Epithelial cell of prostate (primary cell): ENCODE measurements around the gene TNNI3K.

Experiments used
- DNase-seq: peaks from one replicate; pipeline ENCODE4 v3.0.0-alpha.2; 2011; ENCODE audit warnings: low read depth, low spot score
- H3K27ac ChIP-seq: fragments of 450-650 bp; 2 replicates; pipeline ENCODE4 v1.5.1; 2017; ENCODE audit warnings: mild to moderate bottlenecking

Gene TNNI3K

DNA sequence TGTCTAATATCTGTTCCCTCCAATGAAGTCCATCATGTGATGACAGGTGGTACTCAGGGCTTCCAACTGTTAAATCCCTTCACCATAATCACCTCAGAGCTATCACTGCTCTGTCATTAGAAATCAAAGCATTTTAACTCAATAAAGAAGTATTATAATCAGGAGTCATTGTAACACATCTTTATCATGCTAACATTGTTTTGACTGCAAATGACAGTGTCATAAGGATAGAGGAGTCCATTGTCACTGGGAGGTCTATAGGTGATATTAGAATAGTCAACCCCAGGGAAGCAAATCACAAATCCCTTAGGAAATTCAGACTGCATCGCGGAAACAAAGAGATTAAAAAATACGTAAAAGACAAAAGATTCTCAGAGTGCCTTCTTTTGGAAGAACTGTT, 246.4 kb downstream of the TNNI3K start:
- H3K27ac ChIP-seq = no peak overlapping the region
- no peak for DNase-seq

DNA sequence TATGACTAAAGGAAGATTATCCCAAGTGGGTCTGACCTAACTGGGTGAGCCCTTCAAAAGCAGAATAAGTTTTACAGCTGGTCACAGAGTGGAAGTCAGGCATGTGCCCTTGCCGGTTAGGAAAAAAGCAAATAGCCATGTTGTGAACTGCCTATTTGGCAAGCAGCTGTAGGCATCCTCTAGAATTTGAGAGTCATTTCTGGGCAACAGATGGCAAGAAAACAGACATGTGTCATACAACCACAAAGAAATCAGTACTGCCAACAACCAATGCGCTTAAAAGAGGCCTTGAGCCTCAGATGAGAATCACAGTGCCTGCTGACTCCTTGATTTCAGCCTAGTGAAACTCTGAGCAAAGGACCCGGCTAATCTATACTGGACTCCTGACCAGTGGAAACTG, 250.4 kb downstream of the TNNI3K start:
- no peak overlapping the region for H3K27ac ChIP-seq
- DNase-seq = no peak

DNA sequence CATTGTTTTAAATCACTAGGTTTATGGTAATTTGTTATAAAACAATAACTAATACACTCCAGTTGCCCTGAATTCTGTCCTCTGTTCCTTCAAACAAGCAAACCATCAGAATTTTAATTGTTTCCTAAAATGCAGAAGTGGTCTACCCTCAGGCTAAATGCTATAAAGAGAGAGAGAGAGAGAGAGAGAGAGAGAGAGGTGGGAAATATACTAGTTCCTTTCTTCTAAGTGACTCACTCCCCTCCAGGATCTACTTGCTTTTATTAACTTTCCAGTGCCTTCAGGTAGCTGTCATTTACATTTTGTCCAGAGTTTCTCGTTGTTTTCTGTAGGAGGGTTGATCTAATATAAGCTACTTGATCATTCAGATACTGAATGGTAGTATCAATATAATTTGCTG, 250.8 kb downstream of the TNNI3K start:
- H3K27ac ChIP-seq = no peak overlapping the region
- DNase-seq = no peak

DNA sequence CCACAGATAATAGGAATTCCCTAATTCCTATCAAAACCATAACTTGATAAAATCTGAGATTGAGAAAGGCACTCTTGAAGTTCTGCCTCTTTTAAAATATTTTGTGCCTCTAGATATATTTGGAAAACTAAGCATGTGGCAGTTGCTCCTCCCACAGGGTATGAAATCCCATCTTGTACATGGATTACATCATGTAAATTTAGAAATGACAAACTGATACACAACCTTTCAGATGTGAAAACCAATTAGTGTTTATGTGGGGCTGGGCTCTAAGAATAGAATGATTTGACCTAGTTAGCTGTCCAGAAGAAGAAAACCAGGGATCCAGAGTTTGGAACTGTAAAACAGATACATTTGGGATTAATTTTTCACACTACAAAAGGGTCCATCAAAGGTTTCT, 261.5 kb downstream of the TNNI3K start:
- DNase-seq = no peak
- H3K27ac ChIP-seq = no peak overlapping the region

DNA sequence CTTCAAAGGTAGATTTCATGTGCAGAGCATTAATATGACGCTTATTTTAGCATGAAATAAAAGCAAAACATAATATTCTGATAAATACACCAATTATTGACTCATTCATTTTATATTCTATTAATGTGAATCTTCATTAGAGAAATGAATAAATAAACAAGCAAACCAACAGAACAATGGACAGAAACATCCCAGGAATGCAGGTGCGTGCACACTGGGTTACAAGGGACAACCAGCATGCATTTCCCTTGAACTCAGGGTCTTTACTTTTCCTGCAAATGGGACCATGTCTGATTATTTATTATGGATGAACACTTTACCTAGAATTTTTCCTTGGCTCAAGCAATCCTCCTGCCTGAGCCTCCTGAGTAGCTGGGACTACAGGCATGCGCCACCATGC, 263.7 kb downstream of the TNNI3K start:
- no peak for DNase-seq
- H3K27ac ChIP-seq = no peak overlapping the region

DNA sequence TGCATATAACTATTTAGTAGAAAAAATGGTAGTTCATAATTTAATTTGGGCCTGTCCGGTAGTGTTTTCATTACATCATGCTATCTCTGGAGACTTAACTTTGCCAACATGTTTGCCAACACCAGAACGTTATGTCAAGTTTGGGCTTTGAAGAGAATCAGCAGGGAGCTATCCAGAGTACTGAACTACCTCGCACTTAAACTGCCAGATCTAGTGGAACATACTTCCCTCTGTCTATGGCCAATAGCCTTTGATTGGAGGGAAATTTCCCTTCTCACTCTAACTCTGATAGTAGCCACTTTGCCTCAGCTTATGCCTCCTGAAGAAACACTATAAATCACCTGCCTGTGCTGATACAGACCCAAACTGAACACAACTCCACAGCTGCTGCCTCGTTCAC, 267.2 kb downstream of the TNNI3K start:
- no peak overlapping the region for H3K27ac ChIP-seq
- DNase-seq = no peak

DNA sequence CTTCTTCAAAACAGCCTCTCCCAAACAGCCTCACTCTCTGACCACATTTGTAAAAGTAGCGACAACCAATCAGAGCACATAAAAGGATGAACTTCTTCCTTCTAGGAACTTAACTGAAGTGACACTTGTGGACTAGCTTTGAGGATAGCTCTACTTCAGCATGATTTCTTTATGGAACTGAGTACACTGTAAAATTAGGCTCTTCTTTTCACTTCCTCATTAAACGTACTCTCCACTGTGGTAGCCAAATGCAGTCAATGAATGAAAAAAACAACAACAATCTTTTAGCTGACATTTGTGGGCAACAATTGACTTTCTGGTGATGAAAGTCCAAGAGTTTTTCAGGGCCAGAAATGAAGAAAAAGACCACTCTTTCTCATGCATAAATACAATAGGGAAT, 267.7 kb downstream of the TNNI3K start:
- H3K27ac ChIP-seq = no peak overlapping the region

DNA sequence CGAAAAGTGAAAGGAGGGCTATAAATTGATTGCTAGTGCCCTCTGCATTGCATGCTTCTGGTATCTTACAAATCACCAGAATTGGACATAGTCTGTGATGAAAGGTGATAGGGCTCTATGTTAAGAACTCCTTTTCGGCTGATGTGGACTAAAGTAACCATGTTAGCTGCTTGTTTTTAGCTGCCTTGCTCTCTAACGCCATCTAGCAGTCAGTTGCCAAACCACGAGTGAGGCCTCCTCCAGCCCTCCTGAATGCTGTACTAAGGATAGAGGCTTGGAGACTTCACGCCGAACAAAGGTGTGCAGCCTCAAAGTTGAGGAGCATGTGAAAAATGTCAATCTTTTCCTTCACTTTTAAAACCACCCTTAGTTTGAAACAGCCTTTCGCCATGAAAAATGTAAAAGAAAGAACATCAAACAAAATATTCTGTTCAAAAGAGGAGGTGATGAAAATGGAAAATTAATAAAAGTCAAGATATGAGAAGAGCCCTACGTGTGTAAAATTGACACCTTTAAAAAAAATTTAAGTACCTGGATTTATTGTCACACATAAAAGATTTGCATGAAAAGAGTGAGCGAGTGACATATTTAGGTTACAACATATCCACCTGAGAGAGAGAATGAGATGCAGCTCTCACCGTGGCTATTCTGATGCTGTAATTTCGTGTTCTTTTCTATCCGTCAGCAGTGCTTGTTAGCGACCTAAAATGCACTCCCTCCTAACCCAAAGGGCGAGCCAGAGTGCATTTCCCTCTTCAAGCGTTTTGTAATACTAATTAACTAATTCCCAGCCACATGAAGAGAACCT, 269.1 kb downstream of the TNNI3K start:
- H3K27ac ChIP-seq = no peak overlapping the region
- no peak for DNase-seq

More for the DNA sequence above, 267.7 kb downstream of the TNNI3K start:
- no peak for DNase-seq

DNA sequence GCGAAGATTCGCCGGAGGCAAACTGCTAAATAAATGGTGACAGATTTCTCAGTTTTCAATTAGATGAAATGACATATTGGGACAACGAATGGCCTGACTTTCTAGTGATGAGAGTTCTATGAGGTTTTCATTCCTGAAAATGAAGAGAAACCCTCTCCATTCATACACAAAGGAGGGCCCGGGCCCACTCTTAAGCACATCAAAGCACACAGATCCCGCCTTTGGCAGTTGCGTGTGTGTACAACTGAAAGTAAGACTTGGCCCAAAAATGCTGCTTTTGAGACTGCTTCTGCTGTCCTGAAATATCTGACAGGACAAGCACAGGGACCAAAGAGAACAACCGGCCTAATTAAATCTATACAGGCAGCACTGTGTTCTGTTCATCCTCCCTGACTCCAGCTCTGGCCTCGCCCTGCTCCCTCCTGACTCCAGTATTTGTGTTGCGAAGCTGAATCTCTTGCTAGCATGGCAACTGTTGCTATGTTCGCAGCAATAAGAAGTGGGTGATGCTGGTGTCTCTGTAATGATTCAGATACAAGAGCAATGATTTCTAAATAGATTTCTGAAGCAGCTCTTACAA, 269.8 kb downstream of the TNNI3K start:
- no peak overlapping the region for H3K27ac ChIP-seq
- no peak for DNase-seq

DNA sequence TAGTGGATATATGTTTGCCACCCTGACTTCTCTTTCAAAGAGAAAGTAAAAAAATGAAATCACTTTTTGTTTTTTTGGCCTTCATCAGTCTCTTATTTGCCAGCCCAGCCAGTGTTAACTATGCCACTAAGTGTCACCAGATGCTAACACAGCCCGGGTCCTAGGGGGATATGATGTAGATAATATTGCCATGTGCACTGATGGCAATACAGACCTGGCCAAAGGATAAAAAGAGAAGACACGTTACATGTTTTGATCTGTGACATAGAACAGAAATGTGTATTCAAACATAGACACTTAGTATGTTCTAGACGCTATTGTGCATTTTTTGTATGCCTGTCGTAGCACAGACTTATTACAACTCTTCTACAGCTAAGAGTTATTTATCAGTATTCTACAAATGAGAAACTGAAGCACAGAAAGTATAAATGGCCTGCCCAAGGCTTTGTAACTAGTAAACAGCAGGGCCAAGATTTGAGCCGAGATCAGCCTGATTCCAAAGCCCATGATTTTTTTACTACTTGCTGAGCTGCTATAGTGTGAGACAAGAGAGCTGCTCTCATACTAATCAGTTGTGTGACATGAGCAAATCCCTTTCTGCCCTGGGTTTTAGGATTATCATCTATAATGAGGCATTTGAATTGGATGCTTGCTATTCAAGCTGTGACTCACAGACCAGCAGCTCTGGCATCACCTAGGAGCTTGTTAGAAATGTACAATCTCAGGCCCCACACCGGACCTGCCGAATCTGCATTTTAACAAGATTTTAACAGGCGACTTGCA, 270.9 kb downstream of the TNNI3K start:
- no peak overlapping the region for H3K27ac ChIP-seq
- no peak for DNase-seq

DNA sequence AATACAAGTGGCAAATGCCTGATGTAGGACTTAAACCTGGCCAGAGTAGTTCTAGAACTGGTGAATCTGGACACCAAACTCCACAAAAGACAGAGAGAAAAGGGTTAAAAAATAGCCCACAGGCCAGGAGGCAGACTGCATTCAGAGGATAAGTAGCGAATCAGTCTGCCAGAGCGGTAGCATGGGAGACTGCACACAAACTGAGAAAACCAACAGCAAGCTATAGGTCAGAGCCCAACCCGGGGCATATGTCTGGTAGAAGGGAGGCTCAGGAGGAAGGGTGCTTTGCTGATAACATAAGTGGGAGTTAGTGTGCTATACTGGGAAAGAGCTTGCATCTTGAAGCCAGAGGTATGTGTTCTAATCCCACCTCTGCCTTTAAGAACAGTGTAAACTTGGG, 273.3 kb downstream of the TNNI3K start:
- H3K27ac ChIP-seq = no peak overlapping the region
- DNase-seq = no peak

DNA sequence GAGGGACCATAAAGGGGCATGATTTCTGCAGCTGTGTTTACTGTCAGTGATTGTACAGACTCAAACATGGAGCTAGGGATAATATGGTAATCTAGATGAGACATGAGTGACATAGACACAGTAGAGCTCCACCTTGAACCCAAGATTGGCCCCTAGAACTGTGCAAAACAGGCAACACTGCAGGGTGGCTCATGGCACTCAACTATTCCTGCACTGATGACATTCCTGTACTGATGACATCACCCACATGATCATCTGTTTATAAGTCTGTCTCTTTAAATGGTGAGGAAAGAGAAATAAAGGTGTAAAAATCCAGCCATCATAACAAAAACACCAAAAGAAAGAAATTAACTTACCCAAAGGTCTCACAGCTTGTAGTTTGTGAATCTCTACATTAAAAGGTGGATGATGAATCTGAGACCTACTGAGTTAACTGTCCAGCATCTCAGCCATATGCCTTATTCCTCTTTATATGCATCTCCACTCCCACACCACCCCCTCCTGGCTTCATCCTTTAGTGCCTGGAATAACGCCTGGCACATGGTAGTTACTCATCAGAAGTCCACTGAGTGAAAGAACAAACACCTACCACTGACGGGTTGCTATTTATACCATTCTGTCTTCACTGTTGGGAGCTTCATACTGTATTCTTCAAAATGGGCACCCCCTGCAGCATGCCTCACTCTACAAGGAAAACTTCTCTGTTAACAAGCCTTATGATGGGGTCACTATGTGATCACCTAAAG, 277.2 kb downstream of the TNNI3K start, which contains the start of gene LRRC53:
Gene LRRC53, minus strand, starts transcription at position 442 of the 746 bp plus-strand sequence. CDS start 29,262 bp downstream, outside the sequence.
- H3K27ac ChIP-seq = no peak within 1 kb of the TSS
- DNase-seq = no peak

DNA sequence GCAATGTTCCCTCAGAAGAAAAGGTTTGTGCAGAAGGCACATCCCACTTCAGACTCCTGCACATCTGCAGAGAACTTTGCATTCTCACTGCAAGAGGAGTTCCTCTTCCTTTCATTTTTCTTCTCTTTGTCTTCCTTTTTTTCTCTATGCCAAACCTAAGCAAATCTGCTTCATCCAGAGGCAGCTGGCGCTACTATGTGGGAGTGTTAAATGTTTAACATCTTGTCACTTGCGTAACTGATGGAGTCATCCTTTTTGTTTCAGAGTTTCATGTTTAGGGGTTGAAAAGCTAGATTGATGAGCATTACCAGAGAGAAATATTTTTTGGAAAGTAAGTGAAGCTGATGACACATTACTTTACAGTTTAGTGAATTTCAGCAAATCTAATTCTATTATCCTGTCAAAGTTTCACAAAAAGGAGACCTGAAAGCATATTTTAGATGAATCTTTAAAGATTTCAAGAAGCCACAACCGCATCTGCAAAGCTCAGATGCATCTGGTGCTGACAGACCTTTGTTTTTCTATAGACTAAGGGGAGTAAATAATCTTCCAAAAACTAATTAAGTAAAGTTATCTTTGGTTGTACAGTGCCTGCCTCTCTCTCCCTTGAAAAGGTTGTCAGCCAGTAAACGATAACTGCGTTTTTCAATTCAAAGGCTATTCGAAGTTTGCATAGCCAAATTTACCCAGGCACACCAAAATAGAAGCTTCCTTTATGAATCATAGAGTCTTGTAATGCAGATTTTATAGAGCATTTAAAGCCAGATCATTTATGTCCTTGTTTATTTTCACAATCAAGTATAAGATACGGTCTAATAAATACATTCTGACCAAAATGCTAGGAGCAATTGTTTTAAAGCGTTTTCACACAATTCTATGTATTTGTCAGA, 278.5 kb downstream of the TNNI3K start:
- H3K27ac ChIP-seq = no peak overlapping the region
- no peak for DNase-seq

DNA sequence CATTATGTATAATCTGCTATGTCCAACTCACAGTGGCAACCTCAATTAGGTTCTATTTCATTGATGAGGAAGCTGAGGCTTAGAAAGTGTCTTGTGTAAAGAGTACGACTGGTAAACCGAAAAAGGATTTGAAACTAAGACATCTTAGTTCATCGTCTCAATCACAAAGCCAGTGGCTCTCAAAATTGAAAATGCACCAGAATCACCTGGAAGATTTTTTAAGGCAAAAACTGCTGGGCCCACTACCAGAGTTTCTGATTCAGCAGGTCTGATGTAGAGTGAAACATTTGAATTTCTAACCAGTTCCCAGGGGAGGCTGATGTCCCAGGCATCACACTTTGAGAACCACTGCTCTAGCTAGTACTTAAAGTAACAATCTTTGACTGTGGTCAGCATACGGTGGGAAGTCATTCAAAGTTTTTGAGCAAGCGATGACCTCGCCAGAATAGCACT, 282.4 kb downstream of the TNNI3K start:
- DNase-seq = no peak
- no peak overlapping the region for H3K27ac ChIP-seq

DNA sequence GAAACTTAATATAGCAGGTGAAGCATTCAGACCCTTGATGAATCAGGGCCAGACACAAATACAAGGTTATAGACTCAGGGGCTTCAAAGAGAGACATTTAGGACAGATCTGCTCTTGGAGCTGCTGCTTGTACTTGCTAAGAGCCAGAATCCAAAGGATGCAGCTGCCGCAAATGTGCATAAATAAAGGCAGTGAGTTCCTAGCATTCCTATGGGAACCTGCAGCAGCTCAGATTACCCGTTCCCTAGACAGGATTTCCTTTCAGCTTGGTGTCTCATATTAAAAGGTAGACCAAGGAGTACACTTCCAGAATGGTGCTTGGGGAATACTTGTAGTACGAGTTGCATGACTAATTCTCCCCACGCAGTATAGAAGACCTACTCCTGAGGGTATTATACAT, 287.0 kb downstream of the TNNI3K start:
- no peak overlapping the region for H3K27ac ChIP-seq
- no peak for DNase-seq

DNA sequence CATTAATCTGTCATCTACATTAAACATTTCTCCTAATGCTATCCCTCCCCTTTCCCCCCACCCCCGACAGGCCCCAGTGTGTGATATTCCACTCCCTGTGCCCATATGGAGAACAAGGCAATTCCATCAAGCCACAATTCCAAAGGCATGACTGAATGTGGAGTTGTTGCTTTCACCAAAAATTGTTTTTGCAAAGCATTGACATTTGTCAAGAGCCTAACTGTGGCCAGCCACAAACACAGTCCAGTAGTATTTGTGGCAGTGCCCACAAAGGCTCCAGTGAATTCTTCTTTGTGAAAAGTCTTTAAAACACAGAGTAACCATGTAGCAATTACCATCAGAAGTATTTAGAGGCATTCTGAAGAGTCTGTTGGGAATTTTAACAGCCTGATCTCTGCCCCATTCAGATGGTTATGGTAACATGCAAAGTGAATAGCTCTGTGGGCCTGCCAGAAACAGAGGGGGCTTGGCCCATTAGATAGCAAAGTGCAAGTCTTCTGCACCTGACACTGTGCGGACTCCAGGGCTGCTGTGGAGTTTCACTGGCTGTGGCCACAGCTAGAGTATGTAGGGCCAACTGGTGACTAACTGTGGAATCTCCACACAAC, 288.8 kb downstream of the TNNI3K start:
- DNase-seq = no peak
- no peak overlapping the region for H3K27ac ChIP-seq

DNA sequence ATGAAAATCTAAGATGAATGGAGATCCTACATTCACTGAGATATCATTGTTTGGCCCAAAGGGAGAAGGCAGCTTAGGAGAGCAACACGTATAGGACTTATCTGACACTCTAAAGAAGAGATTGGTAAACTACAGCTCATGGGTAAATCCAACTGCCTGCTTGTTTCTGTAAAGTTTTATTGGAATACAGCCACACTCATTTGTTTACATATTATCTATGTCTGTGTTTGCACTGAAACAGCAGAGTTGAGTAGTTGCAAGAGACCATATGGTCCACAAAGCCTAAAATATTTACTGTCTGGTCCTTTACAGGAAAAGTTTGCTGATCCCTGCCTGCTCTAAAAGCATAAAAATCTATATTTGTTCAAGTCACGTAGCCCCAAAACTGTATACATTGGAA, 291.5 kb downstream of the TNNI3K start:
- H3K27ac ChIP-seq = no peak overlapping the region
- DNase-seq = no peak

DNA sequence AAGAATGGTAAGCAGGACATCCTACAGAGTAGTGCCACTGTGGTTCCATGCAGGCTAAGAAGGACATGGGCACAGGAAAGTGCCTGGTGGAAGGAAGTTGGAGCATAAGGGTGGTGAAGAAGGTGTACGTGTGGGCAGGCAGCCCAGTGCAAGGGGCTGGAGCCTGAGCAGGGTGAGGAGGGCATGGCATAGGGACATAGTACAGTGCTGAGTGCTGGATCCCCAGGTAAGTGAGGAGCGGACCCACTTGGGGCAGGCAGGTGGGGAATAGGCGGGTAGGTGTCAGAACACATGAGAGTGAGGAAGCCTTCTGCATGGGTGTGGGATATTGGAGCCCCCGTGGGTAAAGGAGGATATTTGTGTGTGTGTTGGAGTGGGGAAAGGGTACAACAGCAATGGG, 292.9 kb downstream of the TNNI3K start:
- no peak for DNase-seq
- no peak overlapping the region for H3K27ac ChIP-seq

DNA sequence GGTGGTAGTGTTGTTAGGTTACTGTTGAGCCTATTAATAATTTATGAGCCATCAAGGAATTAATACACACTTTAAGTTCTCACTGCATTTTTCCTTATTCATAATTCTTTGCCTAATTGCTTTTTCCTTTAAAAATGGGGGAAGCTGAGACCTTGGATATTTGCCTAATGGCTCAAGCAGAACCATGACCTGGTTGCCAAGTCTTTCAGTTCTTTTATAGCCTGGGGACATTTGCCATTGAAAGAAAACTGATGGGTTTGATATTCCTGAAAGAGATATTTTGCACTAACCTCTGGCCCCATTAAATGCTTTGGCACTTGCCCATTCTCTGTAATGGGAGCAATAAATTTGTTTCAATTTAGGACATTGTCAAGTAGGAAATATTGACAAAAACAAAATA, 295.7 kb downstream of the TNNI3K start:
- no peak for DNase-seq
- no peak overlapping the region for H3K27ac ChIP-seq
